Limb (tissue), 2 donors: ENCODE data around the gene GYG2.
A peak's percentile ranks its signal among the peaks of the same experiment; 100 is the strongest.
"Not testable (repeated sequence)": the region's sequence is repeated elsewhere in the genome, so short reads cannot be mapped to it uniquely, and the experiment has no call there.

Experiments used
- DNase-seq, 2 donors: peaks; one replicate each; pipeline ENCODE4 v3.0.0-alpha.2; 2016; ENCODE audit errors: extremely low spot score in 2 of 2

GYG2 gene

GRCh38 chrX:2867206-2867605 is 38.5 kb downstream of the GYG2 start:
- no peak for DNase-seq

- no peak for DNase-seq
These were observed 41.9 kb downstream of the GYG2 start for GRCh38 chrX:2870650-2871049.

- no peak for DNase-seq
These were observed 43.1 kb downstream of the GYG2 start for GRCh38 chrX:2871831-2872230.

- no peak for DNase-seq
These were observed 44.0 kb downstream of the GYG2 start for GRCh38 chrX:2872671-2873277.

- DNase-seq, result no peak
These were observed 45.7 kb downstream of the GYG2 start for GRCh38 chrX:2874222-2875135.

GRCh38 chrX:2875136-2875481 is 46.4 kb downstream of the GYG2 start:
- DNase-seq, result no peak

GRCh38 chrX:2875798-2876399 is 47.2 kb downstream of the GYG2 start:
- DNase-seq, result no peak

GRCh38 chrX:2878563-2878962 is 49.8 kb downstream of the GYG2 start:
- no peak for DNase-seq

GRCh38 chrX:2879670-2880069 is 50.9 kb downstream of the GYG2 start:
- DNase-seq, result no peak

GRCh38 chrX:2883770-2884169 is 55.0 kb downstream of the GYG2 start:
- DNase-seq, result no peak

- DNase-seq, result no peak
These were observed 59.6 kb downstream of the GYG2 start for GRCh38 chrX:2888309-2888708.

- no peak for DNase-seq
These were observed 60.4 kb downstream of the GYG2 start for GRCh38 chrX:2889045-2889605.

- DNase-seq, result peak in 1 of 2 donors; percentile 31
These were observed 61.2 kb downstream of the GYG2 start for GRCh38 chrX:2889706-2890490.

- DNase-seq, result not testable (repeated sequence)
These were observed 62.1 kb downstream of the GYG2 start for GRCh38 chrX:2890536-2891460.

GRCh38 chrX:2892816-2893215 is 64.1 kb downstream of the GYG2 start:
- DNase-seq, result no peak

- DNase-seq, result peak; percentile 2 to 42
These were observed 66.2 kb downstream of the GYG2 start for GRCh38 chrX:2894885-2895292.

- no peak for DNase-seq
These were observed 68.6 kb downstream of the GYG2 start for GRCh38 chrX:2897311-2897689.

GRCh38 chrX:2897690-2898623 is 69.2 kb downstream of the GYG2 start:
- DNase-seq, result peak in 1 of 2 donors; percentile 27

GRCh38 chrX:2898846-2899512 is 70.2 kb downstream of the GYG2 start:
- no peak for DNase-seq
